Gastroesophageal sphincter (tissue), 4 donors: Measurements from ENCODE around the gene HMOX1. TPM values are rescaled to one million over a fixed set of nuclear protein-coding genes. Genes with fewer than 3 reads are reported as not detected.

Experiments
- ATAC-seq: fragments of 150-250 bp; one replicate; pipeline ENCODE4 v1.9.1; 2016; ENCODE audit warnings: mild to moderate bottlenecking, moderate library complexity
- H3K27ac ChIP-seq, 4 donors: fragments of 200-600 bp; sonication (generic) in 3 of 4; 1 replicate in 3 of 4; 2 replicates in 1 of 4; pipeline ENCODE4 v1.5.1; 2016 to 2019
- H3K27me3 ChIP-seq: fragments of 200-600 bp; sonication (generic); one replicate; pipeline ENCODE4 v1.5.1; 2019
- H3K36me3 ChIP-seq, 2 donors: fragments of 200-600 bp; sonication (generic); one replicate each; pipeline ENCODE4 v1.5.1; 2019; ENCODE audit warnings: control low read depth in 1 of 2
- H3K4me1 ChIP-seq, 3 donors: fragments of 200-600 bp; sonication (generic); 1 replicate in 2 of 3; 2 replicates in 1 of 3; pipeline ENCODE4 v1.5.1; 2016 to 2019; ENCODE audit warnings: control low read depth in 2 of 3
- H3K4me3 ChIP-seq, 2 donors: fragments of 200-600 bp; sonication (generic); one replicate each; pipeline ENCODE4 v1.5.1; 2019; ENCODE audit warnings: mild to moderate bottlenecking in 1 of 2, moderate library complexity in 1 of 2
- H3K9me3 ChIP-seq, 3 donors: fragments of 200-600 bp; sonication (generic); one replicate each; pipeline ENCODE4 v1.5.1; 2017 to 2019; ENCODE audit warnings: control low read depth in 2 of 3
- EP300 ChIP-seq: sonication (generic); formaldehyde crosslinking; IDR thresholded peaks from one replicate; pipeline ENCODE4 v1.6.1; 2017; ENCODE audit warnings: antibody characterized with exemption, mild to moderate bottlenecking
- POLR2A ChIP-seq, 2 donors: fragments of 450-650 bp; IDR thresholded peaks; one replicate each; pipeline ENCODE4 v1.6.1; 2017; ENCODE audit warnings: antibody characterized with exemption in 2 of 2, mild to moderate bottlenecking in 2 of 2, moderate library complexity in 1 of 2
- POLR2AphosphoS5 ChIP-seq: sonication (generic); formaldehyde crosslinking; IDR thresholded peaks from one replicate; pipeline ENCODE4 v1.6.1; 2017; ENCODE audit warnings: antibody characterized with exemption
- WGBS, 2 donors: methylation state at CpG; one replicate each; pipeline ENCODE4 v1.1.5; 2018; ENCODE audit warnings: low coverage in 1 of 2; 5-methylcytosine and 5-hydroxymethylcytosine counted together
- total RNA-seq, 4 donors: library from RNA; depleted of rRNA; stranded (reverse); fragments of >200 nt; gene quantifications; one replicate each; pipeline ENCODE4 v1.1.0, GENCODE V29; 2016
- TF ChIP-seq, protein P1 (sequence below), 4 experiments: fragments of 200-600 bp in 2 of 4; fragments of 450-650 bp in 2 of 4; sonication (generic) in 1 of 4; IDR thresholded peaks; one replicate each; pipeline ENCODE4 v1.5.1; 2017 to 2019; ENCODE audit warnings: antibody characterized with exemption in 4 of 4, mild to moderate bottlenecking in 2 of 4, moderate library complexity in 2 of 4

Gene HMOX1
- total RNA-seq, 4 donors from 2014 or later: 3.0 to 317 (median 12.7) TPM

DNA sequence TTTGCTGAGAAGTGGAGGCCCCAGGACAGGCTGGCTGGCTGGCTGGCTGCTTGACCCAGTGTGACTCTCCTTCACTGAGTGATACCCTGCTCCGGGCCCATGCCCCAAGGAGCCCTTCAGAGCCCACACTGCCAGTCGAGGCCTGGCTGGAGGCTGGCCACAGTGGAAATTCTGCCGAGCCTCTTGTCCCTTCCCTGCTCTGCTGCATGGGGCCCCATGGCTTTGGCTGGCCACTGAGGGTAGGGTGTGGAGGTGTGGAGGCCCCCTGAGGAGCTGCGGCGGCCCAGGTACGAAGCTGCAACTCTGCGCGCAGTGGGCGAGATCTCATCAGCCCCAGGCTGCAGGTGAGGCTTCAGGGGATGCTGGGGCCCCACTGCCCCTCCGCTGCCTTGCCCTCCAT is 33.4 kb upstream of the HMOX1 start:
- ATAC-seq: no peak
- Histone ChIP-seq H3K27me3 (no peaks in the 10 kb centered on the region), H3K9me3 (no peaks in the 10 kb centered on the region), H3K4me3 (no peak overlapping the region), H3K4me1 (peaks cover 0 to 31% (median 4%) of the 10 kb centered on the region in 3 donors), H3K36me3 (peaks cover 0 to 64% of the 10 kb centered on the region in 2 donors), H3K27ac (no peak overlapping the region)
- no CpG with 5 or more reads among the region's 10 CpGs for WGBS, 2 donors
- TF ChIP-seq POLR2A (IDR thresholded peaks at IDR 0.05): no peak
- TF ChIP-seq, protein P1, sequence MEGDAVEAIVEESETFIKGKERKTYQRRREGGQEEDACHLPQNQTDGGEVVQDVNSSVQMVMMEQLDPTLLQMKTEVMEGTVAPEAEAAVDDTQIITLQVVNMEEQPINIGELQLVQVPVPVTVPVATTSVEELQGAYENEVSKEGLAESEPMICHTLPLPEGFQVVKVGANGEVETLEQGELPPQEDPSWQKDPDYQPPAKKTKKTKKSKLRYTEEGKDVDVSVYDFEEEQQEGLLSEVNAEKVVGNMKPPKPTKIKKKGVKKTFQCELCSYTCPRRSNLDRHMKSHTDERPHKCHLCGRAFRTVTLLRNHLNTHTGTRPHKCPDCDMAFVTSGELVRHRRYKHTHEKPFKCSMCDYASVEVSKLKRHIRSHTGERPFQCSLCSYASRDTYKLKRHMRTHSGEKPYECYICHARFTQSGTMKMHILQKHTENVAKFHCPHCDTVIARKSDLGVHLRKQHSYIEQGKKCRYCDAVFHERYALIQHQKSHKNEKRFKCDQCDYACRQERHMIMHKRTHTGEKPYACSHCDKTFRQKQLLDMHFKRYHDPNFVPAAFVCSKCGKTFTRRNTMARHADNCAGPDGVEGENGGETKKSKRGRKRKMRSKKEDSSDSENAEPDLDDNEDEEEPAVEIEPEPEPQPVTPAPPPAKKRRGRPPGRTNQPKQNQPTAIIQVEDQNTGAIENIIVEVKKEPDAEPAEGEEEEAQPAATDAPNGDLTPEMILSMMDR (IDR thresholded peaks at IDR 0.05): no peak
- no peak for TF ChIP-seq POLR2AphosphoS5
- TF ChIP-seq EP300: no peak

DNA sequence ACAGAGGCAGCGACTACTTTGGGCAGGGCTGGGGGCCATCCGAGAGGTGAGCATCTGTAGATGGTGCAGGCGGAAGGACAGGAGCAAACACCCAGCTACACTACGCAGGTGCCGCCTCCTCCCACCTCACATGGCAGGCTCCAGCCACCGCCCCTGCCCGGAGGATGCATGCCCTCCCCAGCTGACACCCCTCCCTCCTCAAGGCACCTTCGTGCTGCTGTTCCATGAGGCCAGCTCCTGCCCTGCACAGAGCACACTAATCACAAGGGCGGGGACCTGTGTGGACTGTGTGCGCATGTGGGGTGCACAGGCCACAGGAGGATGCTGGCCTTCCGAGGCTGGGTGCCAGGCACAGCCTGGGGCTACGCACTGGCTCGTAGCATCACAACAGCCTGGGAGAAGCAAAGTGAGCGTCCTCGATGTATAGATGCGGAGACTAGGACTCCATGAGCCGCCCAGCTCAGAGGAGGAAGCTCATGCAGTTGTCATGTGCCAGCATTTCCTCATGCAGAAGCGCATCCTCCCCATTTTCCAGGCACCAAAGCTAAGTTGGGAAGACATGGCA is 32.8 kb upstream of the HMOX1 start:
- ATAC-seq: no peak
- TF ChIP-seq POLR2AphosphoS5 (no peak), POLR2A (IDR thresholded peaks at IDR 0.05) (no peak), EP300 (no peak)

DNA sequence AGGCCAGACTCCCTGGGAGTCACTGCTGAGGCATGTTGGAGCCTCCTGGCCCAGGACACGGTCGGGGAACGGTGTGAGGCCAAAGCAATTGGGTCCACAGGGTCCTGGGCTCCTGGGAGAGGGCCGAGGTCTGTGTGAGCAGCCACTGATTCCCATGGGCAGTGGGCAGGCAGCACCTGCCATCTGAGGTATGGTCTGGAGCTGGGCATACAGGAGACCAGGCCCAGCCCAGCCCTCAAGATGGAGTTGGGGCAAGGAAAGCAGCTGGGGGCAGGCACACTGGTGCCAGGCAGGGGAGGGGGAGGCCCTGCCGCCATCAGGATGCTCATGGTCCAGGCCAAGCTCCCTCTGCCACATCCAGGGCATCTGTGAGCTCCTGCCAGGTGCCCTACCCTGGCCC is 32.2 kb upstream of the HMOX1 start:
- Histone ChIP-seq H3K4me3 (no peak overlapping the region), H3K9me3 (no peaks in the 10 kb centered on the region), H3K27me3 (no peaks in the 10 kb centered on the region), H3K36me3 (peaks cover 0 to 53% of the 10 kb centered on the region in 2 donors), H3K4me1 (peaks cover 0 to 37% (median 4%) of the 10 kb centered on the region in 3 donors), H3K27ac (no peak overlapping the region)
- ATAC-seq: no peak
- TF ChIP-seq POLR2A (IDR thresholded peaks at IDR 0.05) (no peak), EP300 (no peak), POLR2AphosphoS5 (no peak)
- TF ChIP-seq, protein P1 (IDR thresholded peaks at IDR 0.05): no peak
- WGBS, 2 donors: no CpG with 5 or more reads among the region's 5 CpGs

More for the DNA sequence above, 32.8 kb upstream of the HMOX1 start:
- H3K4me1 ChIP-seq: peaks cover 0 to 37% (median 4%) of the 10 kb centered on the region in 3 donors
- no peaks in the 10 kb centered on the region for H3K9me3 ChIP-seq
- H3K4me3 ChIP-seq: no peak overlapping the region
- no peak overlapping the region for H3K27ac ChIP-seq
- peaks cover 0 to 58% of the 10 kb centered on the region in 2 donors for H3K36me3 ChIP-seq
- H3K27me3 ChIP-seq: no peaks in the 10 kb centered on the region
- 100% methylated on average over 1 of the region's 18 CpGs; no CpG with 5 or more reads in 1 of the 2 donors for WGBS, 2 donors

DNA sequence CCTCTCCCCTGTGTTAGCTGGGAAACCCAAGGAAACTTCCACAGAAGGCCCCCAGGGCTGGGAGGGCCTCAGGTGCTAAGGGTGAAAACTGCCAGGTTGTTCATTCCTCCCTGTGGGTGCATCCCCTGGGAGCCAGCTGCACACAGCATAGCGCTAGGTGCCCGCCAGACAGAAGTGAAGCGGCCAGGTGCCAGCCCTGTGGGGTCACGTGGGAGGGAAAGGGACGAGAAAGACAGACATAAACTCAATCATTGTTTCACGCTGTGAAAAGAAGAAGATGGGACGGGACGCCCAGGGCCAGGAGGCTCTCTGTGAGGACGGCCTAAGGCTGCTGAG is 31.6 kb upstream of the HMOX1 start:
- H3K9me3 ChIP-seq: no peaks in the 10 kb centered on the region
- H3K4me1 ChIP-seq: peaks cover 0 to 37% (median 4%) of the 10 kb centered on the region in 3 donors
- H3K27ac ChIP-seq: peak overlapping the region in 1 of 4 donors; percentile 89
- WGBS, 2 donors: 59 to 65% methylated on average over 5 to 6 of the region's 9 CpGs
- peaks cover 0 to 47% of the 10 kb centered on the region in 2 donors for H3K36me3 ChIP-seq
- H3K4me3 ChIP-seq: no peak overlapping the region
- H3K27me3 ChIP-seq: no peaks in the 10 kb centered on the region
- no peak for ATAC-seq
- TF ChIP-seq, protein P1 (IDR thresholded peaks at IDR 0.05): no peak
- TF ChIP-seq POLR2A (IDR thresholded peaks at IDR 0.05) (no peak), EP300 (no peak), POLR2AphosphoS5 (no peak)

DNA sequence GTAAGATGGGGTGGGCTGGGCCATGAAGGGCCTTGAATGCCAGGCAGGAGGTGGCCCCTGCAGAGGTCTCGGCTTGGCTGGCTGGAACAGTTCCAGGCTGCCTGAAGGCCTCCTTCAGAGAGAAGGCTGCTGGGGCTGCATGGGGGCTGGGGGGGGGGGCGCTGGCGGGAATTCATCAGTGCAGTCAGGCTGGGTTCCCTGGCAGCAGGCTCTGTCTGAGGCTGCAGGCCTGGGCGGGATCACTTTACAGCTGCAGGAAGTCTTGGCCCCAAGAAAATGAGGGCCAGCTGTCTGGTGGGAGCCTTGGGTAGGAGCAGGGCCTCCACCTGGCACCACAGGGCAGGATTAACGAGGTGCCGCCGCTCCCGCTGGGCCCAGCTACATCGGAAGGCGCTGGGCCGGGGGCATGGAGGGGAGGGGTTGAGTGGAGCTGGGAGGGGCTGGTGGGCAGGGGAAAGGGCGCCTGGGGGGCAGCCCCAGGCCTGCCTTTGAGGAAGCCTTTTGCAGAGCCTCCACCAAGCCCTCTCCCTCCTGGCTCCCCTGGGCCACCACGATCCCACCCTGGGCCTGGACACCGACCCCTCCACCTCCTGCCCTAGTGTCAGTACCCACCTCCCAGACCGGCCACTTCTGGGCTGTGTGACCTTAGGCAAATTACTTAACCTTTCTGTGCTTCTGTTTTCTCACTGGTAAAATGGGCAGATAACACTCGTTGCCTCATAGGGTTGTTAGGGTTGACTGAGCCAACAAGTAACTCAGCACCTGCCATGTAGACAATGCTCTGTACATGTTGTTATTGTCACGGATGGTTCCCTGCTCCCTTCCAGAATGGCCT is 31.0 kb upstream of the HMOX1 start:
- Histone ChIP-seq H3K36me3 (peaks cover 0 to 41% of the 10 kb centered on the region in 2 donors), H3K9me3 (no peaks in the 10 kb centered on the region), H3K27ac (peak overlapping the region in 3 of 4 donors; percentile 84 to 89 (median 85)), H3K4me1 (peaks cover 0 to 37% (median 4%) of the 10 kb centered on the region in 3 donors), H3K4me3 (no peak overlapping the region), H3K27me3 (no peaks in the 10 kb centered on the region)
- TF ChIP-seq EP300 (no peak), POLR2A (IDR thresholded peaks at IDR 0.05) (no peak), POLR2AphosphoS5 (no peak)
- TF ChIP-seq, protein P1 (IDR thresholded peaks at IDR 0.05): no peak
- 50 to 65% methylated on average over 2 to 4 of the region's 17 CpGs for WGBS, 2 donors
- ATAC-seq: peak; percentile 0
